ENCODE results near the gene HACD2. TPM values are rescaled to one million over a fixed set of nuclear protein-coding genes. Genes with fewer than 3 reads are reported as not detected.

Gene HACD2
- total RNA-seq, 4 donors from 2014 or later, result 50.9 to 72.9 (median 58.4) TPM

DNA sequence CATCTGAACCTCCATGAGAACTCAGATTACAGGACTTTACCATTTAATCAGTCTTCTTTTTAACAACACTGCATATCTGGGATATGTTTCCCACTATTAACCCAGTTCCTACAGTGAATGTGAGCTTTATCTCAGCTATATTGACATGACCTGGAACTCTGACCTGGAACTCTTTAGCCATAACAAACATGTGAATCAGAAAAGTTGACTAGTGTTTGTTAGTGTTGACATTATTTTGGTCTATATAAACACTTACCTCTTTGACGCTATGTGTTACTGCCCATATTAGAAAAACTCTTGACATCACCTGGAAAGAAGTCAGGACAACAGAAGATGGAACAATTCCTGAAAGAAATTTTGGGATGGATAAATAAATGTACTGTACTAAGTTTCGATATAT is 56.7 kb downstream of the HACD2 start:
- TF ChIP-seq CTCF (IDR thresholded peaks at IDR 0.05; ENCODE audit: low read depth), result no peak

GRCh38 chr3:123527046-123527445 is 57.8 kb downstream of the HACD2 start:
- TF ChIP-seq CTCF (IDR thresholded peaks at IDR 0.05; ENCODE audit: low read depth), result no peak

- no peak for TF ChIP-seq CTCF (IDR thresholded peaks at IDR 0.05; ENCODE audit: low read depth)
Observed at GRCh38 chr3:123526474-123526873, 58.4 kb downstream of the HACD2 start.

- TF ChIP-seq CTCF (IDR thresholded peaks at IDR 0.05; ENCODE audit: low read depth), result no peak
Observed at GRCh38 chr3:123525433-123525832, 59.4 kb downstream of the HACD2 start.

GRCh38 chr3:123524981-123525380 is 59.9 kb downstream of the HACD2 start:
- TF ChIP-seq CTCF (IDR thresholded peaks at IDR 0.05; ENCODE audit: low read depth), result no peak

DNA sequence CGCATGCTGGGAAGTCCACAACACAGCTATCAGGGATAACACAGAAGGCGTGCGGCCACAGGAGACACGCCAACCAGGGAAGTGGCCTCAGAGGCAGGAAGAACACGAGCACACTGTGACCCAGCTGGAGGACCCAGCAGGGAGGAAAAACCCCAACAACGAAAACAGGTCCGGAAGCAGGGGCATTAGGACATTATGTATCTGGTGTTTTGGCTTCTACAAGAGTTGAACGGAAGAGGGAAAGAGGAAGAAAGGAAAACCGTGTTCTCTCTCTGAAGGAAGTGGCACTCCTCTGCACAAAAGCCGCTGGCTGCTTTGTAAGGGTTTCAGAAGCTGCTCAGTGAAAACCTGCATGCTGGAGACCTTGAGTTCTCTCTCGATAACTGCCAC is 61.8 kb downstream of the HACD2 start:
- no peak for TF ChIP-seq CTCF (IDR thresholded peaks at IDR 0.05; ENCODE audit: low read depth)

- TF ChIP-seq CTCF (IDR thresholded peaks at IDR 0.05; ENCODE audit: low read depth), result no peak
Observed at GRCh38 chr3:123522320-123523022, 62.4 kb downstream of the HACD2 start.

Measured in subcutaneous adipose tissue (tissue), 4 donors.